Stimulated activated CD8-positive, alpha-beta memory T cell treated with anti-CD3 and anti-CD28 coated beads, Interleukin-2, amount 100 ng/mL, for 48 hours (primary cell): ENCODE results near the gene PYDC1.
"Not testable (repeated sequence)": the region's sequence is repeated elsewhere in the genome, so short reads cannot be mapped to it uniquely, and the experiment has no call there.

ENCODE experiments used
- DNase-seq, 2 donors: peaks; one replicate each; pipeline ENCODE4 v3.0.0-alpha.2; 2020; ENCODE audit warnings: low read depth in 2 of 2

The PYDC1 gene

DNA sequence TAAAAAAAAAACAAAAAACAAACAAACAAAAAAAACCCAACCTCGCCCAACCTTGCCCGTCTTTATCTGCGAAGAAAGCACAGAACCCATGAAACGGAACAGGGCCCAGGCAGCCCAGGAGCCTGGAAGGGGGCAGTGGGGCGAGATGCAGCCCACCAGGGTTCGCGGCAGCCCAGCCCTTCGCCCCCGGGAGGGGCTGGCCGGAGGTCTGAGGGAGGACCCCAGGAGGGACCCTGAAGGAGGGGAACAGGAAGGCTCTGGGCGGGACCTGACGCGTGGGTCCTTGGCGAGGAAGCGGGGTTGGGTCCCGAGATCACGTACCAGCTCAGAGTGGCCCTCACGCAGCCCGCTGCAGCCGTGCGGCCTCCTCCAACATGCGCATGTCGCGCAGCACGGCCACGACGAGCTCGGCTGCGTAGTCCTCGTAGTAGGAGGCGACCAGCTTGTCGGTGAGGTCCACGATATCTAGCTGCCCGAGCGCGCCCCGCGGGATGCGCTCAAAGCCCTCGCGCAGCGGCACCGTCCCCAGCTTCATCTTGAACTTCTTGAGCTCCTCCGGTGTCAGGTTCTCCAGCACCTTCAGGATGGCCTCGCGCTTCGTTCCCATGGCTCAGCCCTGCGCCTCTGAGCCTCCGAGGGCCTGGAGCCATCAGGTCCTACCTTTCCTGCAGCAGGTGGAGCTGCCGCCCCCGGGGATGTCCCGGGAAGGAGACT, at the start of gene PYDC1:
Gene PYDC1, minus strand, starts transcription at position 714 of the 714 bp plus-strand sequence. Its CDS starts 107 bp downstream, at position 607.
- DNase-seq: no peak

GRCh38 chr16:31265329-31266245, 48.7 kb upstream of the PYDC1 start:
- peak; percentile 73 to 75 for DNase-seq

GRCh38 chr16:31262084-31262483, 45.1 kb upstream of the PYDC1 start:
- no peak for DNase-seq

- no peak for DNase-seq
Measured at GRCh38 chr16:31260136-31260931, 43.4 kb upstream of the PYDC1 start.

DNA sequence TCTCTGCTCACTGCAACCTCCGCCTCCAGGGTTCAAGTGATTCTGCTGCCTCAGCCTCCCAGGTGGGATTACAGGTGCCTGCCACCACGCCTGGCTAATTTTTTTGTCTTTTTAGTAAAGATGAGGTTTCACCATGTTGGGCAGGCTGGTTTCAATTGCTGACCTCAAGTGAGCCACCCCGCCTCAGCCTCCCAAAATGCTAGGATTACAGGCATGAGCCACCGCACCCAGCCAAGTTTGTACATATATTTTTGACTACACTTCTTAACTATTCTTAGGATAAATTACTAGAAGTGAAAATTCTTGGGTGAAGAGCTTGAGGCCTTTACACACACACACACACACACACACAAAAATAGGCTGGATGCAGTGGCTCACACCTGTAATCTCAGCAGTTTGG, 41.4 kb upstream of the PYDC1 start:
- no peak for DNase-seq

GRCh38 chr16:31256466-31256865, 39.5 kb upstream of the PYDC1 start:
- DNase-seq: no peak

- DNase-seq: peak in 1 of 2 donors; percentile 42
Measured at GRCh38 chr16:31253642-31254045, 36.7 kb upstream of the PYDC1 start.

DNA sequence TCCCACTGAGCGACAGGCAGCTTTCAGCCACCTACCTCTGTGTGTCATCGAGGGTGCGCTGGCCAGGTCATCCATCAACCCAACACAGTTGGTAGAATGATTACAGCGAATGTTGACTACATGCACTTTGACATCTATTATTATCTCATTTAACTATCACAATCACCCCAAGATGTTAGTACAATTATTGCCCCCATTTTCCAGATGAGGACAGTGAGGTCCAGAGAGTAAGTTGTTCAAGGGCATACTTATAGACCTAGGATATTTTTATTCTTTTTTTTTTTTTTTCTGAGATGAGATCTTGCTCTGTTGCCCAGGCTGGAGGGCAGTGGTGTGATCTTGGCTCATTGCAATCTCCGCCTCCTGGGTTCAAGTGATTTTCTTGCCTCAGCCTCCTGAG, 34.5 kb upstream of the PYDC1 start:
- DNase-seq: no peak

GRCh38 chr16:31250782-31251384, 33.9 kb upstream of the PYDC1 start:
- DNase-seq: no peak

DNA sequence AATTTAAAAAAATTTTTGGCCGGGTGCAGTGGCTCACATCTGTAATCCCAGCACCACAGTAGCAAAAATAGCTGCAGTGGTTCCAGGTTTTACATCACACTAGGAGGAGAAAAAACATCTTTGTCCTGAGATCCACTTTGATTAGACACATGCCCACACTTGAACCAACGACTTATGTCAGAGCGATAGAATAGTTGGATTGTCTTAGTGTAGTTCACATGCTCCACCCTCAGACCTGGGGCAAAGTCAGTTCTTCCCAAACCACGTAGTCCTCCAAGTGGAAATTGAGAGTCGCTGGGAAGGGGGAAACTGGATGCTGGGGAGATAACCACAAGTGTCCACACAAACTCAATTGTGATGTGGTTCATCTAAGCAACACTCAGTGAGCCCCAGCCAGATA, 31.4 kb upstream of the PYDC1 start:
- no peak for DNase-seq

DNA sequence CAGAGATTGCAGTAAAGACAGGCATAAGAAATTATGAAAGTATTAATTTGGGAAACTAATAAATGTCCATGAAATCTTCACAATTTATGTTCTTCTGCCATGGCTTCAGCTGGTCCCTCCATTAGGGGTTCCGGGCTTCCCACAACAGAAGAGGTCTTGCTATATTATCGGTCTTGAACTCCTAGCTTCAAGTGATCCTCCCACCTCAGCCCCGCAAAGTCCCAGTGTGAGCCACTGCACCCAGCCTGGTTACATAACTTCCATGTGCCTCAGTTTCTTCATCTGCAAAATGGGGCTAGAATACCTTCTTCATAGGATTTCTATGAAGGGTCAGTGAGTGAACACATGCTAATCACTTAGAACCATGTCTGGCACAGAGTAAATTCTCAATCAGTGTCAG, 29.4 kb upstream of the PYDC1 start:
- no peak for DNase-seq

- DNase-seq: not testable (repeated sequence)
Measured at GRCh38 chr16:31245598-31245997, 28.7 kb upstream of the PYDC1 start.

DNA sequence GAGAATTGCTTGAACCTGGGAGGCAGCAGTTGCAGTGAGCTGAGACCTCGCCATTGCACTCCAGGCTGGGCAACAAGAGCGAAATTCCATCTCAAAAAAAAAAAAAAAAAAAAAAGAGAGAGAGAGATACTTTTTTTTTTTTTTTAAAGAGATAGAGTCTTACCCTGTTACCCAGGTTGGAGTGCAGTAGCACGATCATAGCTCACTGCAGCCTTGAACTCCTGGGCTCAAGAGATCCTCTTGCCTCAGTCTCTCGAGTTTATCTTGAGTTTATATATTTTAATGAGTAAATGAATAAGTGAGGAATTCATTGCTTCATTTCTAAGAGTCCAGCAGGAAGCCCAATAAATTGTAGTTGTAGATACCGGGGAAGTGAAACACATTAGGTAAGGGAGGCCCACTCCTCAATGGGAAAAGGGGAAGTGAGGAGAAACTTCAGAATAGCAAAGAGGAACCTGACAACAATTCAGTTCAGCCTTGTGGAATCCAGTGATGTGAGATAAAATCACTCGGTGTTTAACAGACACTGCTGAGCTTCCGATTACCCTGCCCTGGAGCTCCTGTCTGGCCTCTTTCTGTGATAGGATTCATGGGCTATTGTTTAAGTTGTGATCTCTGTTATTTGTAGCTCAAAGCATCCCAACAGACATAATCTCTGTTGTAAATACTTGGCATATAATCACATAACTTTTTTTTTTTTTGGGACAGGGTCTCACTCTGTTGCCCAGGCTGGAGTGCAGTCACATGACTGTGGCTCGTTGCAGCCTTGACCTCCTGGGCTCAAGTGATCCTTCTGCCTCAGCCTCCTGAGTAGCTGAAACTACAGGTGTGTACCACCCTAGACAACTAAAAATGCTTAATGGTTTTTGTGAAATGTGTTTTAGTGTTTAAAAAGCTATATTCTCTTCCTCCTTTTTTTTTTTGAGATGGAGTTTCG, 27.1 kb upstream of the PYDC1 start:
- no peak for DNase-seq

- no peak for DNase-seq
Measured at GRCh38 chr16:31242206-31242605, 25.3 kb upstream of the PYDC1 start.

GRCh38 chr16:31238041-31238440, 21.1 kb upstream of the PYDC1 start:
- DNase-seq: no peak

- DNase-seq: no peak
Measured at GRCh38 chr16:31229501-31229900, 12.6 kb upstream of the PYDC1 start.

DNA sequence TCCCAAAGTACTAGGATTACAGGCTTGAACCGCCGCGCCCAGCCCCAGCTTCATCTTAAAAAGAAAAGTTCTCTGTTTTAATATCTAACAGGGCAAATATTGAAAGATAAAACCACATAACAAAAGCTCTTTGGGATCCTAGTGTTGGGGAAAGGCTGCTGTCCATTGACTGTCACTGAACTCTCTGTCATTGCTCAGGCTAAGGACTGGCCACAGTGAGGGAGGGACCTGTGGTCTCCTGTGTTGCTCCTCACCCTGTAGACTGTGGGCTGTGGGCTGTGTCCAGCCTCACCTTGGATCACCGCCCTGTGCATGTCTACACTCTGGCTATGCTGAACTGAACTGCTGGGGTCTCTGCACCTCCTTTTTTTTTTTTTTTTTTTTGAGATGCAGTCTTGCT, 11.3 kb upstream of the PYDC1 start:
- DNase-seq: no peak

GRCh38 chr16:31225193-31225592, 8.3 kb upstream of the PYDC1 start:
- no peak for DNase-seq

DNA sequence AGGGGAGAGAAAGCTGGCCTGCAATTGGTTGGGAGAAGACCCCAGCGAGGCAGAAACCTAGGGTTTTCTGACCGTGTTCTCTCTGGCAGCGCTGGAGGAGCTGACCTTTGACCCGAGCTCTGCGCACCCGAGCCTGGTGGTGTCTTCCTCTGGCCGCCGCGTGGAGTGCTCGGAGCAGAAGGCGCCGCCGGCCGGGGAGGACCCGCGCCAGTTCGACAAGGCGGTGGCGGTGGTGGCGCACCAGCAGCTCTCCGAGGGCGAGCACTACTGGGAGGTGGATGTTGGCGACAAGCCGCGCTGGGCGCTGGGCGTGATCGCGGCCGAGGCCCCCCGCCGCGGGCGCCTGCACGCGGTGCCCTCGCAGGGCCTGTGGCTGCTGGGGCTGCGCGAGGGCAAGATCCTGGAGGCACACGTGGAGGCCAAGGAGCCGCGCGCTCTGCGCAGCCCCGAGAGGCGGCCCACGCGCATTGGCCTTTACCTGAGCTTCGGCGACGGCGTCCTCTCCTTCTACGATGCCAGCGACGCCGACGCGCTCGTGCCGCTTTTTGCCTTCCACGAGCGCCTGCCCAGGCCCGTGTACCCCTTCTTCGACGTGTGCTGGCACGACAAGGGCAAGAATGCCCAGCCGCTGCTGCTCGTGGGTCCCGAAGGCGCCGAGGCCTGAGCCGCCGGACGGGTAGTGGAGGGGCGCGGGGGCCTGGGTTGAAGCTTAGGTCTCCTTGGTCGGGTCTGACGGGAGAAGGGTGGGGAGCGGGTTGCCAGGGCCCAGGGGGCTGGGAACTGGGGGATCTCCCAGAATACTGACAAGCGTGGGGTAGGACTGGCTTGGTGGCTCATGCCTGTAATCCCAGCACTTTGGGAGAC, 7.4 kb upstream of the PYDC1 start:
- no peak for DNase-seq

GRCh38 chr16:31223044-31223443, 6.1 kb upstream of the PYDC1 start:
- no peak for DNase-seq
